ENCODE measurements around the gene ASB15.

- TF ChIP-seq SUZ12 (IDR thresholded peaks at IDR 0.05; ENCODE audit: extremely low read depth, insufficient read depth, insufficient read length) (no peak), YY1 (IDR thresholded peaks at IDR 0.05; ENCODE audit: insufficient read depth, insufficient read length) (no peak)
These were observed 20.5 kb upstream of the ASB15 start for GRCh38 chr7:123581162-123581459.

Data from NT2/D1 (cell line).